ENCODE data around the gene IREB2.

DNA sequence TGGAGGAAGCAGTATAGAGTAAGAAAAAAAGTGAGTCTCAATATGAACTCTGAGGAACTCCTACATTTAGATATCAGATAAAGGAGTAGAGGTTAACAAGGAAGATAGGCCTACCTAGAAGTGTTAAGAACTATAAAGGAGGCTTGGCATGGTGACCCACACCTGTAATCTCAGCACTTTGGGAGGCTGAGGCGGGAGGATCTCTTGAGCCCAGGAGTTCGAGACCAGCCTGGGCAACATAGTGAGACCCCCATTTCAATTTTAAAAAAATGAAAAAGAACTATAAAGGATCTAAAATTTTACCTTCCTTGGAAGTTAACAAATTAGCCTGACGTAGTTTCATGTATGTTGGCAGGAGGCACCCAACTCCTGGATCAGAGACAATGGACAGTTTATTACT, 14.5 kb downstream of the IREB2 start:
- TF ChIP-seq, protein P1, sequence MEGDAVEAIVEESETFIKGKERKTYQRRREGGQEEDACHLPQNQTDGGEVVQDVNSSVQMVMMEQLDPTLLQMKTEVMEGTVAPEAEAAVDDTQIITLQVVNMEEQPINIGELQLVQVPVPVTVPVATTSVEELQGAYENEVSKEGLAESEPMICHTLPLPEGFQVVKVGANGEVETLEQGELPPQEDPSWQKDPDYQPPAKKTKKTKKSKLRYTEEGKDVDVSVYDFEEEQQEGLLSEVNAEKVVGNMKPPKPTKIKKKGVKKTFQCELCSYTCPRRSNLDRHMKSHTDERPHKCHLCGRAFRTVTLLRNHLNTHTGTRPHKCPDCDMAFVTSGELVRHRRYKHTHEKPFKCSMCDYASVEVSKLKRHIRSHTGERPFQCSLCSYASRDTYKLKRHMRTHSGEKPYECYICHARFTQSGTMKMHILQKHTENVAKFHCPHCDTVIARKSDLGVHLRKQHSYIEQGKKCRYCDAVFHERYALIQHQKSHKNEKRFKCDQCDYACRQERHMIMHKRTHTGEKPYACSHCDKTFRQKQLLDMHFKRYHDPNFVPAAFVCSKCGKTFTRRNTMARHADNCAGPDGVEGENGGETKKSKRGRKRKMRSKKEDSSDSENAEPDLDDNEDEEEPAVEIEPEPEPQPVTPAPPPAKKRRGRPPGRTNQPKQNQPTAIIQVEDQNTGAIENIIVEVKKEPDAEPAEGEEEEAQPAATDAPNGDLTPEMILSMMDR (IDR thresholded peaks at IDR 0.05), result no peak
- TF ChIP-seq ZFX (IDR thresholded peaks at IDR 0.05; ENCODE audit: borderline replicate concordance), result no peak

Data from 22Rv1 (cell line).